Measurements from ENCODE around the gene MAJIN.

MAJIN gene

GRCh38 chr11:64933213-64933934, 38.5 kb downstream of the MAJIN start:
- in situ Hi-C loops (cut with HindIII; ENCODE audit: low sequenced_read_pairs), result no loop called here

- in situ Hi-C loops (cut with HindIII; ENCODE audit: low sequenced_read_pairs), result no loop called here
Observed at GRCh38 chr11:64932324-64932723, 39.6 kb downstream of the MAJIN start.

- in situ Hi-C loops (cut with HindIII; ENCODE audit: low sequenced_read_pairs), result no loop called here
Observed at GRCh38 chr11:64931290-64931689, 40.6 kb downstream of the MAJIN start.

- in situ Hi-C loops (cut with HindIII; ENCODE audit: low sequenced_read_pairs), result no loop called here
Observed at GRCh38 chr11:64930340-64930739, 41.6 kb downstream of the MAJIN start.

GRCh38 chr11:64929625-64930024, 42.3 kb downstream of the MAJIN start:
- in situ Hi-C loops (cut with HindIII; ENCODE audit: low sequenced_read_pairs), result no loop called here

GRCh38 chr11:64928957-64929356, 43.0 kb downstream of the MAJIN start:
- in situ Hi-C loops (cut with HindIII; ENCODE audit: low sequenced_read_pairs), result no loop called here

- in situ Hi-C loops (cut with HindIII; ENCODE audit: low sequenced_read_pairs), result no loop called here
Observed at GRCh38 chr11:64926689-64927088, 45.2 kb downstream of the MAJIN start.

- in situ Hi-C loops (cut with HindIII; ENCODE audit: low sequenced_read_pairs), result no loop called here
Observed at GRCh38 chr11:64925536-64926436, 46.1 kb downstream of the MAJIN start.

GRCh38 chr11:64924910-64925284, 47.0 kb downstream of the MAJIN start:
- in situ Hi-C loops (cut with HindIII; ENCODE audit: low sequenced_read_pairs), result no loop called here

- in situ Hi-C loops (cut with HindIII; ENCODE audit: low sequenced_read_pairs), result no loop called here
Observed at GRCh38 chr11:64923944-64924909, 47.7 kb downstream of the MAJIN start, which contains the start of gene PPP2R5B. PPP2R5B (plus strand) TSS chr11:64924689; CDS start chr11:64925735, 1,046 bp downstream.

GRCh38 chr11:64923151-64923661, 48.7 kb downstream of the MAJIN start:
- in situ Hi-C loops (cut with HindIII; ENCODE audit: low sequenced_read_pairs), result no loop called here

- in situ Hi-C loops (cut with HindIII; ENCODE audit: low sequenced_read_pairs), result no loop called here
Observed at GRCh38 chr11:64921384-64921783, 50.5 kb downstream of the MAJIN start.

GRCh38 chr11:64920124-64920523, 51.8 kb downstream of the MAJIN start:
- in situ Hi-C loops (cut with HindIII; ENCODE audit: low sequenced_read_pairs), result no loop called here

- in situ Hi-C loops (cut with HindIII; ENCODE audit: low sequenced_read_pairs), result no loop called here
Observed at GRCh38 chr11:64919627-64920026, 52.3 kb downstream of the MAJIN start.

- in situ Hi-C loops (cut with HindIII; ENCODE audit: low sequenced_read_pairs), result no loop called here
Observed at GRCh38 chr11:64918017-64918416, 53.9 kb downstream of the MAJIN start.

- in situ Hi-C loops (cut with HindIII; ENCODE audit: low sequenced_read_pairs), result no loop called here
Observed at GRCh38 chr11:64917663-64917995, 54.3 kb downstream of the MAJIN start.

GRCh38 chr11:64916775-64917662, 54.9 kb downstream of the MAJIN start, which contains the start of gene ATG2A:
ATG2A (minus strand) TSS chr11:64917209; CDS start chr11:64917135, 74 bp downstream.
- in situ Hi-C loops (cut with HindIII; ENCODE audit: low sequenced_read_pairs), result no loop called here

- in situ Hi-C loops (cut with HindIII; ENCODE audit: low sequenced_read_pairs), result no loop called here
Observed at GRCh38 chr11:64916040-64916774, 55.7 kb downstream of the MAJIN start.

GRCh38 chr11:64915376-64915887, 56.5 kb downstream of the MAJIN start:
- in situ Hi-C loops (cut with HindIII; ENCODE audit: low sequenced_read_pairs), result no loop called here
